ENCODE results near the gene ZNF32.

GRCh38 chr10:43689618-43689954 lies 40.9 kb upstream of the ZNF32 start:
- TF ChIP-seq, protein P1, sequence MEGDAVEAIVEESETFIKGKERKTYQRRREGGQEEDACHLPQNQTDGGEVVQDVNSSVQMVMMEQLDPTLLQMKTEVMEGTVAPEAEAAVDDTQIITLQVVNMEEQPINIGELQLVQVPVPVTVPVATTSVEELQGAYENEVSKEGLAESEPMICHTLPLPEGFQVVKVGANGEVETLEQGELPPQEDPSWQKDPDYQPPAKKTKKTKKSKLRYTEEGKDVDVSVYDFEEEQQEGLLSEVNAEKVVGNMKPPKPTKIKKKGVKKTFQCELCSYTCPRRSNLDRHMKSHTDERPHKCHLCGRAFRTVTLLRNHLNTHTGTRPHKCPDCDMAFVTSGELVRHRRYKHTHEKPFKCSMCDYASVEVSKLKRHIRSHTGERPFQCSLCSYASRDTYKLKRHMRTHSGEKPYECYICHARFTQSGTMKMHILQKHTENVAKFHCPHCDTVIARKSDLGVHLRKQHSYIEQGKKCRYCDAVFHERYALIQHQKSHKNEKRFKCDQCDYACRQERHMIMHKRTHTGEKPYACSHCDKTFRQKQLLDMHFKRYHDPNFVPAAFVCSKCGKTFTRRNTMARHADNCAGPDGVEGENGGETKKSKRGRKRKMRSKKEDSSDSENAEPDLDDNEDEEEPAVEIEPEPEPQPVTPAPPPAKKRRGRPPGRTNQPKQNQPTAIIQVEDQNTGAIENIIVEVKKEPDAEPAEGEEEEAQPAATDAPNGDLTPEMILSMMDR (IDR thresholded peaks at IDR 0.05), result no peak
- TF ChIP-seq POLR2A (IDR thresholded peaks at IDR 0.05) (no peak), POLR2AphosphoS5 (IDR thresholded peaks at IDR 0.05) (no peak), EP300 (IDR thresholded peaks at IDR 0.05) (no peak)
